ENCODE data around the gene VEZF1. TPM values are rescaled to one million over a fixed set of nuclear protein-coding genes. Genes with fewer than 3 reads are reported as not detected.

The VEZF1 gene
- polyA plus RNA-seq, 3 donors, result 28.3 to 40.1 (median 29.0) TPM

GRCh38 chr17:57986841-57987580, 1.0 kb downstream of the VEZF1 start:
- Histone ChIP-seq H3K9me3 (replicated peaks in 1 of 2; ENCODE audit: control insufficient read depth in 1 of 2, insufficient read depth in 1 of 2, low read length in 2 of 2) (no peaks in the 10 kb centered on the region), H3K27me3 (ENCODE audit: control insufficient read depth in 2 of 2, insufficient read depth in 2 of 2, low read length in 2 of 2) (no peaks in the 10 kb centered on the region), H3K4me1 (ENCODE audit: control insufficient read depth in 1 of 2, insufficient read depth in 2 of 2, low read length in 2 of 2) (peaks cover 33 to 61% of the 10 kb centered on the region in 2 donors), H3K9ac (ENCODE audit: insufficient read depth, low read length, poor library complexity, severe bottlenecking) (peak overlapping the region; percentile 91), H2AFZ (ENCODE audit: insufficient read depth, low read depth, low read length, poor library complexity, severe bottlenecking) (peak overlapping the region; percentile 95), H3K79me2 (ENCODE audit: insufficient read depth, low read length) (peaks cover 66% of the 10 kb centered on the region), H4K20me1 (ENCODE audit: insufficient read depth, low read length) (peaks cover 52% of the 10 kb centered on the region), H3K36me3 (replicated peaks in 1 of 2; ENCODE audit: control insufficient read depth in 1 of 2, insufficient read depth in 2 of 2, low read length in 2 of 2) (peaks cover 13 to 31% of the 10 kb centered on the region in 2 donors), H3K27ac (ENCODE audit: low read depth in 1 of 2, low read length in 2 of 2) (peak overlapping the region; percentile 79 to 92), H3K4me3 (replicated peaks in 1 of 3; ENCODE audit: low read depth in 2 of 3, low read length in 3 of 3) (peak overlapping the region; percentile 80 to 92 (median 91)), H3K4me2 (replicated peaks; ENCODE audit: extremely low read depth, low read length, poor library complexity, severe bottlenecking) (peak overlapping the region; percentile 96)
- Mint-ChIP-seq H3K27ac (peak overlapping the region; percentile 85 to 94 (median 87)), H3K27me3 (ENCODE audit: low read depth in 3 of 3) (peaks cover 0 to 2% (median 0%) of the 10 kb centered on the region in 3 donors), H3K36me3 (peaks cover 16 to 26% of the 10 kb centered on the region in 2 donors), H3K4me3 (peak overlapping the region; percentile 86 to 91), H3K9me3 (no peaks in the 10 kb centered on the region), H3K4me1 (peaks cover 59% of the 10 kb centered on the region)
- WGBS (ENCODE audit: insufficient coverage), result 0% methylated on average over 25 of the region's 38 CpGs
- no peak for TF ChIP-seq CTCF (IDR thresholded peaks at IDR 0.05)
- intact Hi-C loops (cut with micrococcal nuclease), result loop anchor here (2.0 to 5.0 kb wide), 4 partner anchors 38 to 95 kb away; no protein-coding TSS in a partner anchor
- DNase-seq, result peak; percentile 27 to 71 (median 50)

- Histone ChIP-seq H3K9ac (ENCODE audit: insufficient read depth, low read length, poor library complexity, severe bottlenecking) (no peak overlapping the region), H3K4me3 (replicated peaks in 1 of 3; ENCODE audit: low read depth in 2 of 3, low read length in 3 of 3) (peak overlapping the region in 1 of 3 experiments; percentile 24), H3K4me1 (ENCODE audit: control insufficient read depth in 1 of 2, insufficient read depth in 2 of 2, low read length in 2 of 2) (peaks cover 33 to 64% of the 10 kb centered on the region in 2 donors), H2AFZ (ENCODE audit: insufficient read depth, low read depth, low read length, poor library complexity, severe bottlenecking) (no peak overlapping the region), H3K27ac (ENCODE audit: low read depth in 1 of 2, low read length in 2 of 2) (peak overlapping the region in 1 of 2 donors; percentile 33), H3K79me2 (ENCODE audit: insufficient read depth, low read length) (peaks cover 78% of the 10 kb centered on the region), H3K9me3 (replicated peaks in 1 of 2; ENCODE audit: control insufficient read depth in 1 of 2, insufficient read depth in 1 of 2, low read length in 2 of 2) (no peaks in the 10 kb centered on the region), H3K27me3 (ENCODE audit: control insufficient read depth in 2 of 2, insufficient read depth in 2 of 2, low read length in 2 of 2) (no peaks in the 10 kb centered on the region), H3K4me2 (replicated peaks; ENCODE audit: extremely low read depth, low read length, poor library complexity, severe bottlenecking) (peak overlapping the region; percentile 96), H4K20me1 (ENCODE audit: insufficient read depth, low read length) (peaks cover 66% of the 10 kb centered on the region), H3K36me3 (replicated peaks in 1 of 2; ENCODE audit: control insufficient read depth in 1 of 2, insufficient read depth in 2 of 2, low read length in 2 of 2) (peaks cover 27 to 45% of the 10 kb centered on the region in 2 donors)
- Mint-ChIP-seq H3K36me3 (peaks cover 27 to 40% of the 10 kb centered on the region in 2 donors), H3K9me3 (no peaks in the 10 kb centered on the region), H3K4me3 (no peak overlapping the region), H3K27ac (no peak overlapping the region), H3K4me1 (peaks cover 66% of the 10 kb centered on the region), H3K27me3 (ENCODE audit: low read depth in 3 of 3) (peaks cover 0 to 2% (median 0%) of the 10 kb centered on the region in 3 donors)
- peak in 2 of 3 donors; percentile 12 to 29 for DNase-seq
- no CpG with 5 or more reads among the region's 1 CpG for WGBS (ENCODE audit: insufficient coverage)
- TF ChIP-seq CTCF (IDR thresholded peaks at IDR 0.05), result no peak
- intact Hi-C loops (cut with micrococcal nuclease), result loop anchor here in 1 of 2 donors (5.0 kb wide), 2 partner anchors 38 to 93 kb away; no protein-coding TSS in a partner anchor
Observed at GRCh38 chr17:57985675-57985974, 2.4 kb downstream of the VEZF1 start.
